OCI-LY1 (cell line): ENCODE data around the gene RPL21.

Experiments used
- H2AFZ ChIP-seq: fragments of 200-600 bp; sonication (generic), shearing (Covaris generic); 2 replicates; pipeline ENCODE4 v1.6.0; 2014; ENCODE audit warnings: antibody characterized with exemption, mild to moderate bottlenecking, low read length
- H3F3A ChIP-seq: fragments of 200-600 bp; sonication (generic), shearing (Covaris generic); 2 replicates; pipeline ENCODE4 v1.6.0; 2014; ENCODE audit warnings: mild to moderate bottlenecking, antibody characterized with exemption, low read length, moderate library complexity; ENCODE audit not compliant: insufficient read depth
- H3K27ac ChIP-seq: fragments of 200-600 bp; sonication (generic); 2 replicates; pipeline ENCODE4 v1.5.1; 2014; ENCODE audit warnings: low read length, mixed run types, mild to moderate bottlenecking, low read depth; ENCODE audit not compliant: poor library complexity, severe bottlenecking
- H3K27me3 ChIP-seq: fragments of 200-600 bp; sonication (generic); 2 replicates; pipeline ENCODE4 v1.6.0; 2014; ENCODE audit warnings: antibody characterized with exemption, mild to moderate bottlenecking, low read length, moderate library complexity; ENCODE audit not compliant: insufficient read depth
- H3K36me3 ChIP-seq: fragments of 200-600 bp; sonication (generic); 2 replicates; pipeline ENCODE4 v1.6.1; 2014; ENCODE audit warnings: mild to moderate bottlenecking, antibody characterized with exemption, low read length, moderate library complexity, mixed read lengths; ENCODE audit not compliant: insufficient read depth
- H3K4me1 ChIP-seq: fragments of 200-600 bp; sonication (generic); 2 replicates; pipeline ENCODE4 v1.5.1; 2014; ENCODE audit warnings: mild to moderate bottlenecking, low read length, moderate library complexity; ENCODE audit not compliant: insufficient read depth, severe bottlenecking
- H3K4me2 ChIP-seq: fragments of 200-600 bp; sonication (generic), shearing (Covaris generic); 2 replicates; pipeline ENCODE4 v1.6.1; 2014; ENCODE audit warnings: low read length
- H3K4me3 ChIP-seq: fragments of 200-600 bp; sonication (generic); 2 replicates; pipeline ENCODE4 v1.5.1; 2014; ENCODE audit warnings: low read length, low read depth, mild to moderate bottlenecking, mixed read lengths; ENCODE audit not compliant: poor library complexity, severe bottlenecking
- H3K79me2 ChIP-seq: fragments of 200-600 bp; shearing (Covaris generic); 2 replicates; pipeline ENCODE4 v1.6.1; 2016; ENCODE audit warnings: mixed run types, low read length, mixed read lengths; ENCODE audit not compliant: insufficient read depth
- H3K9ac ChIP-seq: fragments of 200-600 bp; sonication (generic), shearing (Covaris generic); 2 replicates; pipeline ENCODE4 v1.6.1; 2014; ENCODE audit warnings: mild to moderate bottlenecking, low read length, mixed read lengths
- H3K9me2 ChIP-seq: fragments of 200-600 bp; sonication (generic), shearing (Covaris generic); 2 replicates; pipeline ENCODE4 v1.6.1; 2014; ENCODE audit warnings: low read depth, mild to moderate bottlenecking, low read length, mixed read lengths
- H3K9me3 ChIP-seq: fragments of 200-600 bp; shearing (Covaris generic); 2 replicates; pipeline ENCODE4 v1.6.1; 2014; ENCODE audit warnings: low read length, mixed read lengths
- H4K20me1 ChIP-seq: fragments of 200-600 bp; sonication (generic), shearing (Covaris generic); 2 replicates; pipeline ENCODE4 v1.6.0; 2016; ENCODE audit warnings: mild to moderate bottlenecking, low read length; ENCODE audit not compliant: insufficient read depth
- CTCF ChIP-seq: fragments of 200-600 bp; sonication (generic), shearing (Covaris generic); IDR thresholded peaks from 2 replicates; pipeline ENCODE4 v1.5.1; 2017; ENCODE audit warnings: mild to moderate bottlenecking, antibody characterized with exemption, low read length, moderate library complexity, mixed read lengths
- EZH2 ChIP-seq: fragments of 200-600 bp; sonication (generic), shearing (Covaris generic); IDR thresholded peaks from 2 replicates; pipeline ENCODE4 v1.8.0; 2017; ENCODE audit warnings: borderline replicate concordance, mixed run types, mild to moderate bottlenecking, antibody characterized with exemption, low read length, moderate library complexity, mixed read lengths

Gene RPL21

GRCh38 chr13:27300941-27301586 lies 49.7 kb downstream of the RPL21 start:
- H3K9me2 ChIP-seq: no peaks in the 10 kb centered on the region
- no peaks in the 10 kb centered on the region for H4K20me1 ChIP-seq

GRCh38 chr13:27302643-27303262 lies 51.4 kb downstream of the RPL21 start:
- H3F3A ChIP-seq: no peaks in the 10 kb centered on the region
- no peaks in the 10 kb centered on the region; the same call in 1 of the 2 replicates for H3K27me3 ChIP-seq
- no peaks in the 10 kb centered on the region for H4K20me1 ChIP-seq

More at GRCh38 chr13:27300941-27301586, 49.7 kb downstream of the RPL21 start:
- Histone ChIP-seq H3K27ac (no peak overlapping the region), H3K4me3 (no peak overlapping the region), H2AFZ (no peak overlapping the region), H3K9me3 (no peaks in the 10 kb centered on the region), H3K79me2 (no peaks in the 10 kb centered on the region), H3K36me3 (no peaks in the 10 kb centered on the region), H3K4me2 (no peak overlapping the region), H3K4me1 (no peaks in the 10 kb centered on the region), H3K27me3 (peaks cover 5% of the 10 kb centered on the region; the same call in 1 of the 2 replicates), H3F3A (no peaks in the 10 kb centered on the region), H3K9ac (no peak overlapping the region)
- TF ChIP-seq CTCF (no peak), EZH2 (no peak)

DNA sequence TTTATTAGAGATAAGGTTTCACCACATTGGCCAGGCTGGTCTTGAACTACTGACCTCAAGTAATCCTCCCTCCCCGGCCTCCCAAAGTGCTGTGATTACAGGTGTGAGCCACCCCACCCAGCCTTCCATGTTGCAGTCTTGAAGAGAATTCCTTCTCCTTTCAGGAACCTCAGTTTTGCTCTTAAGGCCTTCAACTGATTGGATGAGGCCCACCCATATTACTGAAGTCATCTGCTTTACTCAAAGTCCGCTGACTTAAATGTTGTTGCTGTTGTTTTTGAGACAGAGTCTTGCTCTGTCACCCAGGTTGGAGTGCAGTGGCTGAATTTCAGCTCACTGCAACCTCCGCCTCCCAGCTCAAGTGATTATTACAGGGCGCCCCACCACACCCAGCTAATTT lies 52.7 kb downstream of the RPL21 start:
- H4K20me1 ChIP-seq: no peaks in the 10 kb centered on the region
- no peaks in the 10 kb centered on the region; the same call in 1 of the 2 replicates for H3K27me3 ChIP-seq
- H3F3A ChIP-seq: no peaks in the 10 kb centered on the region
- no peak overlapping the region for H3K9ac ChIP-seq
- H3K27ac ChIP-seq: no peak overlapping the region
- no peak overlapping the region for H2AFZ ChIP-seq
- TF ChIP-seq EZH2 (no peak), CTCF (no peak)
- no peaks in the 10 kb centered on the region for H3K9me2 ChIP-seq
- no peaks in the 10 kb centered on the region for H3K36me3 ChIP-seq
- H3K79me2 ChIP-seq: no peaks in the 10 kb centered on the region
- H3K4me2 ChIP-seq: no peak overlapping the region
- H3K9me3 ChIP-seq: no peaks in the 10 kb centered on the region
- no peak overlapping the region for H3K4me3 ChIP-seq
- H3K4me1 ChIP-seq: no peaks in the 10 kb centered on the region

More at GRCh38 chr13:27302643-27303262, 51.4 kb downstream of the RPL21 start:
- H3K9me2 ChIP-seq: no peaks in the 10 kb centered on the region
- no peaks in the 10 kb centered on the region for H3K36me3 ChIP-seq
- no peaks in the 10 kb centered on the region for H3K9me3 ChIP-seq
- H3K4me1 ChIP-seq: no peaks in the 10 kb centered on the region
- H2AFZ ChIP-seq: no peak overlapping the region
- no peak overlapping the region for H3K27ac ChIP-seq
- no peak overlapping the region for H3K4me2 ChIP-seq
- no peak overlapping the region for H3K9ac ChIP-seq
- TF ChIP-seq EZH2: no peak
- no peak for TF ChIP-seq CTCF
- no peaks in the 10 kb centered on the region for H3K79me2 ChIP-seq
- no peak overlapping the region for H3K4me3 ChIP-seq
